OCI-LY3 (cell line): ENCODE results near the gene ATOH8.

Source experiments
- H2AFZ ChIP-seq: fragments of 200-600, 300-600 bp; shearing (Covaris generic); 2 replicates; pipeline ENCODE4 v1.6.0; 2014; ENCODE audit warnings: antibody characterized with exemption, low read depth, low read length
- H3K27ac ChIP-seq: fragments of 200-600, 300-600 bp; sonication (generic); 2 replicates; pipeline ENCODE4 v1.5.1; 2014; ENCODE audit warnings: mild to moderate bottlenecking, low read length, moderate library complexity, mixed read lengths
- H3K27me3 ChIP-seq: fragments of 200-600, 300-600 bp; sonication (generic); 2 replicates; pipeline ENCODE4 v1.6.1; 2014; ENCODE audit warnings: low read depth, low read length, mixed read lengths
- H3K36me3 ChIP-seq: fragments of 200-600, 300-600 bp; sonication (generic); replicated peaks from 2 replicates; pipeline ENCODE3; 2014; ENCODE audit warnings: low read depth, low read length, mixed read lengths
- H3K4me1 ChIP-seq: fragments of 300-600, 200-600 bp; sonication (generic); 2 replicates; pipeline ENCODE4 v1.6.1; 2014; ENCODE audit warnings: low read length, mixed read lengths
- H3K4me2 ChIP-seq: fragments of 200-600, 300-600 bp; sonication (generic); 2 replicates; pipeline ENCODE4 v1.6.1; 2014; ENCODE audit warnings: low read length, mixed read lengths
- H3K4me3 ChIP-seq: fragments of 300-600, 200-600 bp; sonication (generic); 2 replicates; pipeline ENCODE4 v1.5.1; 2014; ENCODE audit warnings: antibody characterized with exemption, mild to moderate bottlenecking, low read length, moderate library complexity
- H3K79me2 ChIP-seq: fragments of 300-600, 200-600 bp; shearing (Covaris generic); 2 replicates; pipeline ENCODE4 v1.6.1; 2014; ENCODE audit warnings: mild to moderate bottlenecking, low read length, mixed read lengths
- H3K9ac ChIP-seq: fragments of 300-600, 200-600 bp; shearing (Covaris generic); 2 replicates; pipeline ENCODE4 v1.6.0; 2014; ENCODE audit warnings: mild to moderate bottlenecking, low read length, moderate library complexity
- H3K9me3 ChIP-seq: fragments of 200-600, 300-600 bp; shearing (Covaris generic); 2 replicates; pipeline ENCODE4 v1.6.1; 2014; ENCODE audit warnings: low read length, mixed read lengths; ENCODE audit not compliant: insufficient read depth
- H4K20me1 ChIP-seq: fragments of 200-600, 300-600 bp; sonication (generic); 2 replicates; pipeline ENCODE4 v1.6.1; 2016; ENCODE audit warnings: low read length, mixed read lengths; ENCODE audit not compliant: insufficient read depth
- CTCF ChIP-seq: fragments of 200-600, 300-600 bp; sonication (generic); IDR thresholded peaks from 2 replicates; pipeline ENCODE4 v1.5.1; 2014; ENCODE audit warnings: antibody characterized with exemption, low read length, low read depth
- EZH2phosphoT487 ChIP-seq: fragments of 200-600 bp; shearing (Covaris generic); IDR thresholded peaks from 2 replicates; pipeline ENCODE4 v1.6.1; 2018; ENCODE audit warnings: antibody characterized with exemption, mixed run types, low read depth

The ATOH8 gene

GRCh38 chr2:85734015-85734414 lies 19.8 kb upstream of the ATOH8 start:
- Histone ChIP-seq H3K9ac (no peak overlapping the region), H3K27me3 (peaks cover 38% of the 10 kb centered on the region), H2AFZ (no peak overlapping the region), H3K4me3 (no peak overlapping the region), H3K4me2 (no peak overlapping the region), H4K20me1 (no peaks in the 10 kb centered on the region), H3K27ac (no peak overlapping the region), H3K79me2 (no peaks in the 10 kb centered on the region), H3K9me3 (no peaks in the 10 kb centered on the region), H3K36me3 (no peaks in the 10 kb centered on the region), H3K4me1 (peaks cover 9% of the 10 kb centered on the region)
- TF ChIP-seq CTCF = no peak
- no peak for TF ChIP-seq EZH2phosphoT487

- H3K36me3 ChIP-seq = no peaks in the 10 kb centered on the region
- no peak overlapping the region for H3K4me3 ChIP-seq
- peaks cover 4% of the 10 kb centered on the region; the same call in 1 of the 2 replicates for H3K4me1 ChIP-seq
- H3K27ac ChIP-seq = no peak overlapping the region
- H3K79me2 ChIP-seq = no peaks in the 10 kb centered on the region
- H2AFZ ChIP-seq = no peak overlapping the region
- no peaks in the 10 kb centered on the region for H3K9me3 ChIP-seq
- peaks cover 41% of the 10 kb centered on the region for H3K27me3 ChIP-seq
- no peaks in the 10 kb centered on the region for H4K20me1 ChIP-seq
- no peak overlapping the region for H3K9ac ChIP-seq
- H3K4me2 ChIP-seq = no peak overlapping the region
- TF ChIP-seq CTCF (no peak), EZH2phosphoT487 (no peak)
These were observed 18.7 kb upstream of the ATOH8 start for GRCh38 chr2:85734942-85735608.

- no peak for TF ChIP-seq CTCF
- no peak for TF ChIP-seq EZH2phosphoT487
- Histone ChIP-seq H3K4me3 (no peak overlapping the region), H2AFZ (no peak overlapping the region), H4K20me1 (no peaks in the 10 kb centered on the region), H3K36me3 (no peaks in the 10 kb centered on the region), H3K4me2 (no peak overlapping the region), H3K27me3 (peaks cover 46% of the 10 kb centered on the region), H3K27ac (no peak overlapping the region), H3K9ac (no peak overlapping the region), H3K9me3 (no peaks in the 10 kb centered on the region), H3K4me1 (peaks cover 4% of the 10 kb centered on the region; the same call in 1 of the 2 replicates), H3K79me2 (no peaks in the 10 kb centered on the region)
These were observed 18.1 kb upstream of the ATOH8 start for GRCh38 chr2:85735691-85736090.

- Histone ChIP-seq H3K9ac (no peak overlapping the region), H2AFZ (no peak overlapping the region), H3K27me3 (peaks cover 46% of the 10 kb centered on the region), H3K4me1 (peaks cover 2% of the 10 kb centered on the region; the same call in 1 of the 2 replicates), H3K4me2 (no peak overlapping the region), H3K9me3 (no peaks in the 10 kb centered on the region), H4K20me1 (no peaks in the 10 kb centered on the region), H3K36me3 (no peaks in the 10 kb centered on the region), H3K4me3 (no peak overlapping the region), H3K27ac (no peak overlapping the region), H3K79me2 (no peaks in the 10 kb centered on the region)
- TF ChIP-seq EZH2phosphoT487 (no peak), CTCF (no peak)
These were observed 17.1 kb upstream of the ATOH8 start for GRCh38 chr2:85736456-85737355.
